ENCODE results near the gene CRACR2A. TPM values are rescaled to one million over a fixed set of nuclear protein-coding genes. Genes with fewer than 3 reads are reported as not detected.

Gene CRACR2A
- total RNA-seq, 4 donors from 2014 or later: 2.2 to 11.8 (median 5.0) TPM

DNA sequence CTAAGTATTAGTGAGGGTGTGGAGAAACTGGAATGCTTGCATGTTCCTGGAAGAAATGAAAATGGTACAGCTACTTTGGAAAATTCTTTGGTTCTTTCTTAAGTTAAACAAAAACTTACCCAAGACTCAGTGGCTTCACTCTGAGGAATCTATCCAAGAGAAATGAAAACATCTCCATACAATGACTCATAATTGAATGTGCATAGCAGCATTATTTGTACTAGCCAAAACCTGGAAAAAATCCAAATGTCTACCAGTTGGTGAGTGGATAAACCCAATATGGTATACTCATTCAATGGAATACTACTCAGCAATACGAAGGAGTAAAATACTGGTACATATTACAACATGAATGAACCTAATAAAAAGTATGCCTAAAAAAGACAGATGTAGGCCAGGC lies 18.0 kb upstream of the CRACR2A start:
- TF ChIP-seq, protein P1, sequence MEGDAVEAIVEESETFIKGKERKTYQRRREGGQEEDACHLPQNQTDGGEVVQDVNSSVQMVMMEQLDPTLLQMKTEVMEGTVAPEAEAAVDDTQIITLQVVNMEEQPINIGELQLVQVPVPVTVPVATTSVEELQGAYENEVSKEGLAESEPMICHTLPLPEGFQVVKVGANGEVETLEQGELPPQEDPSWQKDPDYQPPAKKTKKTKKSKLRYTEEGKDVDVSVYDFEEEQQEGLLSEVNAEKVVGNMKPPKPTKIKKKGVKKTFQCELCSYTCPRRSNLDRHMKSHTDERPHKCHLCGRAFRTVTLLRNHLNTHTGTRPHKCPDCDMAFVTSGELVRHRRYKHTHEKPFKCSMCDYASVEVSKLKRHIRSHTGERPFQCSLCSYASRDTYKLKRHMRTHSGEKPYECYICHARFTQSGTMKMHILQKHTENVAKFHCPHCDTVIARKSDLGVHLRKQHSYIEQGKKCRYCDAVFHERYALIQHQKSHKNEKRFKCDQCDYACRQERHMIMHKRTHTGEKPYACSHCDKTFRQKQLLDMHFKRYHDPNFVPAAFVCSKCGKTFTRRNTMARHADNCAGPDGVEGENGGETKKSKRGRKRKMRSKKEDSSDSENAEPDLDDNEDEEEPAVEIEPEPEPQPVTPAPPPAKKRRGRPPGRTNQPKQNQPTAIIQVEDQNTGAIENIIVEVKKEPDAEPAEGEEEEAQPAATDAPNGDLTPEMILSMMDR (IDR thresholded peaks at IDR 0.05): no peak
- no peak for DNase-seq (ENCODE audit: low spot score)
- ATAC-seq (ENCODE audit: low FRiP score): no peak

DNA sequence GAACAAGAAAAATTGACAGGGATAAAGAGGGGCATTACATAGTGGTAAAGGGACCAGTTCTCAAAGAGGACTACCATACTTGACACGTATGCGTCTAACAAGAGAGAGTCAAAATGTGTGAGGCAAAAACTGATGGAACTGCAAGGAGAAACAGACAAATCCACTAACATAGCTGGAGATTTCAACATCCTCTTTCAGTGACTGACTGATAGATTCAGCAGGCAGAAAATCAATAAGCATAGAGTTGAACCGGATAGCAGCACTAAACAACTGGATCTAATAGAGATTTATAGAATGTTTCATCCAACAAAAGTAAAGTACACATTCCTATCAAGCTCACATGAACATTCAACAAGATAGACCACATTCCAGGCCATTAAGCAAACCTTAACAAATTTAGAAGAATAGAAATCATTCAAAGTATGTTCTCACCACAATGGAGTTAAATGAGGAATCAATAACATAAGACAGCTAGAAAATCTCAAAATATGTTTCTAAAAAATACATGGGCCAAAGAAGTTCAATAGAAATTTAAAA lies 16.1 kb upstream of the CRACR2A start:
- no peak for ATAC-seq (ENCODE audit: low FRiP score)
- TF ChIP-seq, protein P1 (IDR thresholded peaks at IDR 0.05): no peak
- DNase-seq (ENCODE audit: low spot score): no peak

DNA sequence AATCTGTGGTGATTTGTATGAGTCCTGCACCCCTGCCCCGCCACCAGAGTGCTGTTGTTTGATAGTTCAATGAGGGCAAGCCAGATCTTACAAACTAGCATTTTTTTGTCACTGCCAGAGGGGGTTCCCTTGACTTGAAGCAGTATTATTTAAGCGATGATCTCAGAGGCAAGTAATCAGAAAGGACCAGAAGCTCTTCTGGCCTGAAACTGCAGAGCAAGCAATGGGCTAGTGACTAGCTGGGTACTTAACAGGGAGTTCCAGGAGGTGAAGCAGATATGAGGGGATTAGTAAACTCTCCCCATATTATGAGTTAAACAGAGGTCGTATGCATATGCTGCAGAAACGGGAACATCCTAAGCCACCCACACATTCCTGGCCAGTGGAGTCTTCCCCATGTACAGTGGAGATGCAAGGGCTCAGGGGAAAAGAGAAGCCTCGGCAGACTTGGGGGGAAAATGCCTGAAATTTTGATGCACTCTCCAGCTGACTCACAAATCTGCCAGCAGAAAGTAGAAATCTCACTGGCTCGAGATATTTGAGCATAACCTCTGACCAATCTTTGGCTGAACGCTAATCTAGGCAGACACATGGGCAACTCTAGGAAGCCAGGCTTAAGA lies 8.3 kb upstream of the CRACR2A start:
- DNase-seq (ENCODE audit: low spot score): no peak
- TF ChIP-seq, protein P1 (IDR thresholded peaks at IDR 0.05): no peak
- no peak for ATAC-seq (ENCODE audit: low FRiP score)

DNA sequence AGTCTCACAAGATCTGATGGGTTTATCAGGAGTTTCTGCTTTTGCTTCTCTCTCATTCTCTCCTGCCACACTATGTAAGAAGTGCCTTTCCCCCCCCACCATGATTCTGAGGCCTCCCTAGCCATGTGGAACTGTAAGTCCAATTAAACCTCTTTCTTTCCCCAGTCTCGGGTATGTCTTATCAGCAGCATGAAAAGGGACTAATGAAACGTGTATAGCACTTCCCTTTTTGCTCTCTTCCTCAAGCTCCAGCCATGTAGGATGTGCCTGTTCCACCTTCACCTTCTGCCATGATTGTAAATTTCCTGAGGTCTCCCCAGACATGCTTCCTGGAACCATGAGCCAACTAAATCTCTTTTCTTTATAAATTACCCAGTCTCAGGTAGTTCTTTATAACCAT lies 7.0 kb upstream of the CRACR2A start:
- ATAC-seq (ENCODE audit: low FRiP score) (no peak), DNase-seq (ENCODE audit: low spot score) (no peak)
- TF ChIP-seq, protein P1 (IDR thresholded peaks at IDR 0.05): no peak

- ATAC-seq (ENCODE audit: low FRiP score) (no peak), DNase-seq (ENCODE audit: low spot score) (no peak)
- TF ChIP-seq, protein P1 (IDR thresholded peaks at IDR 0.05): no peak
Measured at GRCh38 chr12:3757261-3757660, 4.4 kb upstream of the CRACR2A start.

- ATAC-seq (ENCODE audit: low FRiP score): no peak
- TF ChIP-seq, protein P1 (IDR thresholded peaks at IDR 0.05): no peak
- no peak for DNase-seq (ENCODE audit: low spot score)
Measured at GRCh38 chr12:3755898-3756297, 3.0 kb upstream of the CRACR2A start.

All from omental fat pad (tissue), 4 donors.